Hippocampal formation (tissue), 2 donors: ENCODE results near the gene ADGRV1.
"Not testable (repeated sequence)": the region's sequence is repeated elsewhere in the genome, so short reads cannot be mapped to it uniquely, and the experiment has no call there.

Experiments used
- DNase-seq, 2 donors: peaks; one replicate each; lab custom pipeline; 2025; lab: John Stamatoyannopoulos, UW

Gene ADGRV1

DNA sequence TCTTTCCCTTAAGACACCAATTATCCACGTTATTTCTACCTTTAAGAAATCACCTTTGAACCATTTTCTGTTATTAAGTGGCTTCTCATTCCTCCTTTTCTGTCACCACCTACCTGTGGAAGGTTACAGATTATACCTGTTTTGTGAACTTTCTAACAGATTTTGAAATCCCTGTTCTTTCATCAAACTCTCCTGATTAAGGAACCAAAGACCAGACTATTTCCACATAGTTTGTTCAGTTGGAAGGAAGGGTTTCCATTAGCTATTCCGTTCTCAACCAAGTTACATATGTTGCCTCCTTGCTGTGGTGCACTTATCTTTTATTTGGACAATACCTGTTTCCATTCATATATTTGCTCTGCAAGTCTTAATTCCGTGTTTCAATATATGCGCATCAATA, 343.6 kb downstream of the ADGRV1 start:
- DNase-seq = no peak

DNA sequence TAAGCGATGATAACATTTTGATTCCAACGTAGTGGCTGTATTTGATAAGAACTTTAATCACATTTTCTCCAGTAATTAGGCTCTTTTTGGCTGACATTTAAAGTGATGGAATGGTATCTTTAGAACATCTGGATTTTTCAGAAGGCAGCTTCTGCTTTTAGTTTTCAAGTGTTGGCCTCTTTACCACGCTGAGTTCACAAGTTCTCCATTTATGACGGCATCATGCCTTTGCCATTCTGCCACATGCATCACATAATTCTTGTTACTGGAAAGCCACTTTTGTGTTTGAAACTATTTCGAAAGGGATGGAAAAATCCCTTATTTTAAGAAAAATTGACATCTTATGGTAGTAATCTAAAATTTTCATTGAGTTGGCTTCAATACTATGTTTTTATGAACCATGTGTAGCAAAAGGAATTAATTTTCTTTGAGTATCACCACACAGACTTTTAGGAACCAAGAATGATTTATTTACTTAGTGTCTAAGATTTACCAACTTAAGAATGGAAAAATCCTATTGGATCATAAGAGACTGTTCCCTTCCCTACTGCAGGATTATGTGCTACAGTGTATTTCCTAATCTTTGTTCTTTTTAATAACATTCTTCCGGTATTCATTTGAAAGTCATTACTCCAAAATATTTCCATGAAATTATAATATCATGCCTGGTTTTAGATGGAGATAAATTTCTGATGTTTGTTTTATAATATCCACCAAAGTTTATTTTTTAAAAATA, 344.2 kb downstream of the ADGRV1 start:
- no peak for DNase-seq

DNA sequence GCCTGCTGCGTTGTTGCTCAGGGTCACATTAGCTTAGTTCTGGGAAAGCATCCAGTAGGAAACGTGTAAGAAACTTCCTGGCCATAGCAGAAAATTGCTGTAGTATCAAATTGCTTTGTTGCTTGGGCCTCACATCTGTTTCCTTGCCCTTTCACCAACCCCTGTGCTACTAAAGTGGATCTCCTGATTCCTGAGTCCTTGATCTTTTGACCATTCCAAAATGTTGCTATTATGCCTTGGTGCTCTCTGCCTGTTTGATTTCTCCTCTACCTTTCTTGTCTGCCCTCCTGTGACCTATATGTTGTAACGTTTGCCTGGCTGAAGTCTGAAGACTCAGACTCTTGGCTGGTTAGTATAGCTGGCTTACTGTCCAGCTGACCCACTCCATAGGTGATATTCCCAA, 350.5 kb downstream of the ADGRV1 start:
- DNase-seq = no peak

DNA sequence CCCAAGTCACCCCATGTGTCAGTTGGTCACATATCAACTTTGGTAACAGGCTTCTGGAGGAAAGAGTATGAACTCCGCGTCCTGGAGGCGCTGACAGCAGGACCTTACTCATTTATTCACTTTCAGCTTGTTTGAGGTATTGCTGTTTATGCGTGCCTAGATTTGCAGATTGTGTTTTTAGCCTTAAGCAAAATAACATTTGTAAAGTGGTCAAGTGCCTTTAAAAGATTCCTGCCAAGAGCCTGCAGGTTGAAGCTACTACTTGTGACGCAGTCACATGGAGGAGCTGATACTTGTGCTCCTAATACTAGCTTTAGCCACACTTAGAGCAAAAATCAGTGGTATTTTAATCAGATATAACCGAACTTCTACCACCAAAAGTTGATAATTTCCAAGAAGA, 351.3 kb downstream of the ADGRV1 start:
- DNase-seq = no peak

DNA sequence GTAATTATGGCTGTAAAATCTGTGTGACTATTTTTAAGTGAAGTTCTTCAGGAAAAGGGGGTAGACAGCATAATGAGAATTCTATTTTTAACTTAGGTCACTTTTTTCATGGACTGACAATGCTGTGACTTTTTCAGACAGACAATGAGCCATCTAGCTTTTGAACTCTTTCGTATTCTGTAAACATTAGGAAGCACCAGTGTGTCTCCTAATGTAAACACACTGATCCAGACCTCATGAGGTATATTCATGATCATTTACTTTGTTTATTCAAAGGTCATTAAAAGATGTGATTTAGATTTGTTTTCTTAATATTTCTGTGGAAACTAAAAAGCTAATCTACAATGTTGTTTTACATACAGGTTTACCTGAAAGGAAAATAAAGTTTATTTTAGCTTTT, 352.6 kb downstream of the ADGRV1 start:
- DNase-seq = no peak

DNA sequence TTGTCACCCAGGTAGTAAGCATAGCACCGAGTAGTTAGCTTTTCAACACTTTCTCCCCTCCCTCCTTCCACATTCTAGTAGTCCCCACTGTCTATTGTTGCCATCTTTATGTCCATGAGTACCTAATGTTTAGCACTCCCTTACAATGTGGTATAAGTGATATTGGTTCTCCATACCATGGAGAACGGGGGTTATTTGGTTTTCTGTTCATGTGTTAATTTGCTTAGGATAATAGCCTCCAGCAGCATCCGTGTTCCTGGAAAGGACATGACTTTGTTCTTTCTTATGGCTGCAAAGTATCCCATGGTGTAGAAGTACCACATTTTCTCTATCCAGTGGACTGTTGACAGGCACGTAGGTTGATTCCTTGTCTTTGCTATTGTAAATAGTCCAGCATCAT, 353.9 kb downstream of the ADGRV1 start:
- DNase-seq = no peak

DNA sequence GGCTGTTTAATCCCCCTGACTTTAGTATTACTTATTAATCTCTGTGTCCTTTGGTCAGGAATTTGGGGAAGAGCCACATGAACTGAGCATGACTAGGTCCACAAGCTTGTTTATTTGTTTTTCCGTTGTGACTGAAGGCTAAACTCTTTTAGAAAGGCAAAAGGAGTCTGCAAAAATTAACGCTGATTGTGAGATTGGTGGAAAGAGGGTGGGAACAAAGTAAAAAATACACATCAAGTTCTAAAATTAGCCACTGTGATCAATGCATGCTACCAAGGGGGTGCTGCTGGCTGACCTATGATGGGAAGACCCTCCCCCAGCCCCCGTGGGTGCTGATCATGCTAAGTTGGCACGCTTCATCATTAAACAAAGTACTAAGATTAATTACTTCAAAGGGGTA, 356.8 kb downstream of the ADGRV1 start:
- DNase-seq = no peak

DNA sequence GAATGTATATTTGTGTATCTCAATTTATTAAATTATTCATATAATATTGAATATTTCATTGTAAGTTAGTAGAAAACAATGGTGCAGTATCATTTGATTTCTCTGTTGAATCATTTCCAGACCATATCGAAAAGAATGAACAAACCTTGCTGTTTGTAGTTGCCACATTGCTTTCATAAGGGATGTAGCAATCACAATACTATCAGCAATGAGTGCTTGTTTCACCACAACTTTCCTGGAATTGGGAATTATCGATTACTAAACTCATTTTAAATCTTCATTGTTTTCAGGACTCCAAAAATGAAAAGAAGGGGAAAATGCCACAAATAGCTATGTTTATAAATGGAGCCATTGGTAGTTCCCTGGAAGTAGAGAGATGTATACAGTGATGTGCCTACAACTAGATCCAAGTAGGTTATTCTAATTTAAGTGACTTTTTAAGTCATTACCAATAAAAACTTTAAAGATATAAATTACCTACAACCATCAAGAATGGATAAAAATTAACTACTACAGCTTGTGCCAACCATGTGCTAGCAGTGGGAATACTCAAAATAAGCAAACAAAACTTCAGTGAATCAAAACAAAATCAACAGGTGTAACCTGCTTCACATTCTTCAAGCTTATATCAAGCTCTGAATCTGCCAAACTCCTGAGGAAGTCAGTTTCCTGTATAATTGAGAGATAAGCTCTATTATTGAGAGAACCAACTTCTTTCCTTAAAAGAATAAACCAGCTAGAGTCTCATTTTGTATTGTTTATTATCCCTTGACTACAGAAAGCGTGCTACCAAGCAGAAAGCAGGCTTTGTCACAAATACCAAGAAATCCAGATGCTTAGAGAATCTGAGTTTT, 358.6 kb downstream of the ADGRV1 start:
- DNase-seq = no peak

DNA sequence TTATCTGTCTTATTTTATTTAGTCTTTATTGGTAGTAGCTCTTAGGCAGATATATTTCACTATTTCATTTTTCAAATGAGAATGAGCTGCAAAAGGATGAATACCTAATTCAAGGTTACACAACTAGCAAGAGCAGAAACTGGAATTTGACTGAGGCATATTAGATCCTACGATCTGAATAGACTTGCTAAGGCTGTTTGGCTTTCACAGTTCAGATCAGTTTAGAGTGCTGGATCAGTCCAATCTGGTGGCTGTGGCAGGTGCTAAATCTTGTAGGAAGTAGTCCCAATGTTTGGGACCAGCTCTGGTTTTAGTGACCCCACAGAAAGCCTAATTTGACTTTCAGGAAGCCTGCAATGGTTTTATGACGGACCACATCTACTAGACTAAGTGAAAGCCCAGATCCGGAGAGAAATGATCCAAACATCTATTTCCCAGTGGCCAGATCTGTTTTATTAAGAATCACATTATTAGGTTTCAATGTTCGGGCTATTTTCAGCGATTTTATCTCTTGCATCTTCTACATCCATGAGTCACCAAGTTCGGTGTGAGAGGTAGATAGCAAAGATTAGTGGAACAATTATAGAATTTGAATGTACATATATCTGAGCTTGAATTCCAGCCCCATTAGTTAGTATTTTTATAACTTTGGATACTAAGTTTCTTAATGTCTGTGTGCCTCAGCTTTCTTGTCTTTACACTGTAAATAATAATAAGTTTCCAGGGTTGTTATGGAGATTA, 359.5 kb downstream of the ADGRV1 start:
- DNase-seq = no peak

DNA sequence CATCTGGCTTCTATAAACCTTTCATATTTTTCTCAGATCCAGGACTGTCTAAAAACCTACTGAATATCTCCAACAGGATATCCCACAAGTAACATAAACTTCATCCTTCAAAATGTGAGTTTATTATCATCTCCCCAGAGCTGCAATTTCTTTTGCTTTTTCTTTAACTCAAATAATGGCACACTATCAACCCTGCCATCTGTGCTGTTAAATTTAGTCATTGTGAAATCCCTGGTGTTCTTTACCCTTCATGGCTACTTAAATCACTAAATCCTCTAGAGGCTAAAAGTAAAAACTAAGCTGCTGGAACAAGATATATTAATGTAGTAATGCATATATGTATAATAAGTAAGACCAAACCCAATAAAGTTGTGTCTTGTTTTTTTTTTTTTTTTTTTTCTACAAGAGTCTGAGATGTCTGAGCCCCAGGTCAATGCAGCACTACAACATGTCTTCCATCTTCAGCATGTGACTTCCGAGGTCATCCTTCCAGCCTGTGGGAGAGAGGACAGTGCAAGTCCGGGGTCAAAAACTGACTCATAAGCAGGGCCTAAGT, 362.9 kb downstream of the ADGRV1 start:
- no peak for DNase-seq

DNA sequence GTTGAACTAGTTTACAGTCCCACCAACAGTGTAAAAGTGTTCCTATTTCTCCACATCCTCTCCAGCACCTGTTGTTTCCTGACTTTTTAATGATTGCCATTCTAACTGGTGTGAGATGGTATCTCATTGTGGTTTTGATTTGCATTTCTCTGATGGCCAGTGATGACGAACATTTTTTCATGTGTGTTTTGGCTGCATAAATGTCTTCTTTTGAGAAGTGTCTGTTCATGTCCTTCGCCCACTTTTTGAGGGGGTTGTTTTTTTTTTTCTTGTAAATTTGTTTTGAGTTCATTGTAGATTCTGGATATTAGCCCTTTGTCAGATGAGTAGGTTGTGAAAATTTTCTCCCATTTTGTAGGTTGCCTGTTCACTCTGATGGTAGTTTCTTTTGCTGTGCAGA, 365.6 kb downstream of the ADGRV1 start:
- DNase-seq = not testable (repeated sequence)

DNA sequence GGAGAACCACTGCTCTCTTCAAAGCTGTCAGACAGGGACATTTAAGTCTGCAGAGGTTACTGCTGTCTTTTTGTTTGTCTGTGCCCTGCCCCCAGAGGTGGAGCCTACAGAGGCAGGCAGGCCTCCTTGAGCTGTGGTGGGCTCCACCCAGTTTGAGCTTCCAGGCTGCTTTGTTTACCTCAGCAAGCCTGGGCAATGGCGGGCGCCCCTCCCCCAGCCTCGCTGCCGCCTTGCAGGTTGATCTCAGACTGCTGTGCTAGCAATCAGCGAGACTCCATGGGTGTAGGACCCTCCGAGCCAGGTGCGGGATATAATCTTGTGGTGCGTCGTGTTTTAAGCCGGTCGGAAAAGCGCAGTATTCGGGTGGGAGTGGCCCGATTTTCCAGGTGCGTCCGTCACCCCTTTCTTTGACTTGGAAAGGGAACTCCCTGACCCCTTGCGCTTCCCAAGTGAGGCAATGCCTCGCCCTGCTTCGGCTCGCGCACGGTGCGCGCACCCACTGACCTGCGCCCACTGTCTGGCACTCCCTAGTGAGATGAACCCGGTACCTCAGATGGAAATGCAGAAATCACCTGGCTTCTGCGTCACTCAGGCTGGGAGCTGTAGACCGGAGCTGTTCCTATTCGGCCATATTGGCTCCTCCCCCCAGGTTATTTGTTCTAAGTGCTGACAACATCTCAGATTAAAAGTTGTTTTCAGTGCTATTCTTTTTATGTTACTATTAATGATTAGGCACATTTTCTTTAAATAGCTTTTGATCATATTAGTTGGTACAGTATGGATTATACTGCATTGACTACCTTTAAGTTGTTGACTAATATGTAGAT, 370.6 kb downstream of the ADGRV1 start:
- DNase-seq = not testable (repeated sequence)

DNA sequence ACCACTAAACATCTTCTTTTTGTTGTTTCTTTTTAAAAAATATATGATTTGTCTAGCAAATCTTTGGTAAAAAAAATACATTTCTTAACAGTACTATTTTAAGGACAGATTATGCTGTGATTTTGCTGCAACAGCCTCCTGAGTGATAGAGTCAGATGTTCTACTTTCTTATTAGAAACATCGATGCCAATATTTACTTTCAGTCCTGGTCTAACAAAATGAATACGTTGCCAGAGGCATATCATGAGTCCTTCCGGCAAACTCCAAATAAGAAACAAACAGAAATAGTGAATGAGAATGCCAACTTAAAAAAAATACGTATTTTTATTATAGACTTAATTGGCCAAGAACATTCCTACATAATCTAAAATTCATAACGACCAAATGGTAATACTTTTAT, 371.5 kb downstream of the ADGRV1 start:
- DNase-seq = no peak

DNA sequence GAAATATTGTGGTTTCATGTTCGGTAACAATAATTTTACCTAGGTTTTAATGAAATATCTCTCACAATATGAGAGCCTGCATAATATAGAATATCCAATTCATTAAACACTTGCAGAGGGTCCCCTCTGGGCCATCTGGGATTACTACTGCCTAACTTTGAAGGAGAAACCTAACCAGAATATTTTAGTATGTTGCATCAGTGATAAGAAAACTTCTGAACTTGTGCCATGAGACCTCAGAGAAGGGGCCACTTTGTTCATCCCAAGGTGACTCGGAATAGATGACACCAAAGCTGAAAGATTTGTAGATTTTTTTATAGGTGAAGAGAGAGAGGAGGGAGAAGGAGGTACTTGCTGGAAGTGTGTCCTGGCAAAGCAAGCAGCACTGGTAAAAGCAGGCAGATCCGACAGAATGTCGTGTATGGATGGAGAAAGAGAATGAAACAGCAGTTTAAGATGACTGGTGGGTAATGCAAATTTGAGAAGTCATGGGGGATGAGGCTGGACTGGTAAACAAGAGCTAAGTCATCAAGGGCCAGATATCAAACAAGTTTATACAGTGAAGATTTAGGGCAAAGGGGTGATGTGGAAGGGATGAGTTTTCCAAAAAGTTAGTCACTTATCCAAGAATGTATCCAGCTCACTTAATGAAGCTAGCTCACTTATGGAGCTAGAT, 372.3 kb downstream of the ADGRV1 start:
- no peak for DNase-seq

DNA sequence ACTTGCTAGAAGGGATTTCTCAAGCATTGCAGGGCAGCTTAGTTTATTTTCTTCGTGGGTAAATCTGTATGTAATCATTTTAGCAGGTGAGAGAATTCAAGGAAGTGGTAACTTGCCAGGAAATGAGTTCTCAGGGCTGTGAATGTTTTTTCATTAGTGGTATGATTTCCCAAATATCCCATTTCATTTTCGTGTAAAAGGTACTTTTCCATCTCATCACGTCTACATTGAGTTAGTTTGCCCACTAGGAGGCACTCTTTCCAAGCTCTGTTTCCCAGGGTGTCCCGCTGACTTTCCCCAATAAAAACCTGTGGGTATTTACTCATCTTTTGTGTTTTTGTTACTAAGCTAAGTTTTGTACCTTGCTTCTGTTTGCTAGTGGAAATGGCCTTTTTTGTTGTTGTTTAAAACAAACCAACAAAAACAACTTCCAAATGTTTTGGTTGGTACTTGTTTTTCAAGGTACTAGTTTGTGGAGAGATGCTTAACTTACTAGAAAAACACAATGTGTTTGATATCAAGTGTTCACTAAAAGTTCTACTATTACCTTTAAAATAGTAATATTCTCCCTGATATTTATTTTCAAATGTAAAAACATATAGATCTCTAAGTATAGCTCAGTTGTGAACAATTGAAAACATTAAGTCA, 373.6 kb downstream of the ADGRV1 start:
- peak in 1 of 2 donors; percentile 28 for DNase-seq

DNA sequence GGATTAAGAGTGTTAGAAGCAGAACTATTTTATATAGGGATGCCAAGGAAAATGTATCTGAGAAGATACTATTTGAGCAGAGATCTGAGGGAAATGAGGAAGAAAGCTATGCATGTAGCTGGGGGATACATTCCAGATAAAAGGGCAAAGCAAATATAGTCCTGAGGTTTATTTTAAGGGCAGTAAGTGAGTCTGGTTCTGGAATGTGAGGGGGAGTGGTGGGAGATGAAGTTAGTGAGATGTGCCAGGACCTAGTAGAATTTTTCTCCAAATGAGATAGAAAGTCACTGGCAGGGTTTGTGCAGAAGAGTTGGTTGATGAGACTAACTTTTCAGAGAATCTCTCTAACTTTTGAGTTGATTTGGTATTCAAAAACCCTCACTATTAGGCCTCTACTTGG, 374.7 kb downstream of the ADGRV1 start:
- DNase-seq = no peak

DNA sequence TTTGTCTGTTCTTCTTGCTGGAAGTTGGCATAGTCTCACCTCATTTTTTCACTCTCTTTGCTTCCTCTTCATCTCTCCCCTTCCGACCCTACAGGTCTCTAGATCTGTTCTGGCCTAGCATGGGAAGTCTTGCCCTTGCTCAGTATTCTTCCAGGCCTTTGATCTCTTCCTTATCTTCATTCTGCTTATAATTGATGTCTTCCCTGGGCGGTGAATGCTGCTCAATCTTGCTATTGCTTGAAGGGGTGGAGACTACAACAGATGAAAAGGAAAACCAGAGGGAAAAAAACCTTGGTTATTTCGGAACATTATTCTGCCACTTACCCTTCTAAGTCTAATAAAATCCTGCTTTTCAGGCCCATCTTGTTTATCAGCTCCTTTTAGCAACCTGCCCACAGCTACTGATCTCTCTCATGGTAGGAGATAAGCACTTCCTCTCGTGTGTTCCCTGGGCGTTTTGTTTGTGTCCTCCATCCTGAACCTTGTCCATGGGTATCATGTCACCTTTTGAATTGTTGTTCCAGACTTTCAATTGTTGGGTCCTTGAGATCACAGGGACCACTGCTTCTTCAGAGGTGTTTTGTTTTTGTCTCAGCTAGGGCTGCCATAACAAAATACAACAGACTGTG, 375.6 kb downstream of the ADGRV1 start:
- no peak for DNase-seq

DNA sequence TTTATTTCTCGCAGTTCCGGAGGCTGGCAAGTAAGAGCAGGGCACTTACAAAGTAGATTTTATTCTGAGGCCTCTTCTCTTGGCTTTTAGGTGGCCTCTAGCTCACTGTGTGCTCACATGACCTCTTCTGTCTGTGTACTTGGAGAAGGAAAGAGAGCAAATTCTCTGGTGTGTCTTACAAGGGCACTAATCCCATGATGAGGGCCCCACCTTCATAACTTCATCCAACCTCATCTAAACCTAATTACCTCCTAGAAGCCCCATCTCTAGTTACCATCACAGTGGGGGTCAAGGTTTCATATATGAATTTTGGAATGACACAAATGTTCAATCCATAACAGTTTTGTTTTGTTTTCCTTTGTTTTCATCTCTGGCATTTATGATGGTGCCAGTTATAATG, 376.1 kb downstream of the ADGRV1 start:
- DNase-seq = no peak

DNA sequence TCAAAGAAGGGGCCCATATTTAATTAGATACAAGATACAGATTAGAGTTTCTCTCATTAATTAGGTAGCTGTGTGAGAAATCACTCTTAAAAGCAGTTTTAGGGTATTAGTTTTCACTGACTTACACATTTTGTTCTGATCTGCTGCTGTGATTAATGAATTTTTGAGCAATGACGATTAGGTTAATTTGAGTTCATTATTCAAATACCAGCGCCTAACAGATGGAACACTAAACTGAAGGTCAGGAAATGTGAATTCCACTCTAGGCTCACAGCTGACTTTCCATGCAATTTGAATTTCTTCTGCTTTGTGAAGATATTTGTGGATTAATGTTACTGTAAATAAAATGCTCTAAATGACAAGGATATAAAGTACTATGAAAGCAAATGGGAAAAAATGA, 380.6 kb downstream of the ADGRV1 start:
- DNase-seq = no peak
